Activated CD8-positive, alpha-beta memory T cell treated with anti-CD3 and anti-CD28 coated beads, Interleukin-2, amount 50 U/mL, for 1 hour (primary cell): ENCODE measurements around the gene MAOA.

Source experiments
- DNase-seq: peaks from one replicate; pipeline ENCODE4 v3.0.0-alpha.2; 2020; ENCODE audit errors: extremely low read depth

The MAOA gene

DNA sequence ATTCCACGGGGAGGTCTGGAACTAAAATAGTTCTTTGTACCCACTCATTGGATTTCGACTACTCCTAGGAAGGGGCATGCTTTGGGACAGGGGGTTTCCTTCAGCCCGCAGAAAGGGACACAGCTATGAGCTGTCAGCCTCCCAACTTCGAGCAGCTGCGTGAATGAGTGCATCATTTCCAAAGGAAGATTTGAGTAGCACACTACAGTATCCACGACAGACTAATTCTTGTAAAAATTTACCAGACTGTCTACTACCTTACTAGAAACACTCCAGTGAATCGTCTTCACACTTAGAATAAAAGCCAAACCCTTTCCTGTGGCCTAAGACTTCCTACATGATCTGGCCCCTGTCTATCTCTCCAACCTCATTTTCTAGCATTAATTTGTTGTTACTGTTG lies 101.9 kb downstream of the MAOA start:
- DNase-seq, result no peak

DNA sequence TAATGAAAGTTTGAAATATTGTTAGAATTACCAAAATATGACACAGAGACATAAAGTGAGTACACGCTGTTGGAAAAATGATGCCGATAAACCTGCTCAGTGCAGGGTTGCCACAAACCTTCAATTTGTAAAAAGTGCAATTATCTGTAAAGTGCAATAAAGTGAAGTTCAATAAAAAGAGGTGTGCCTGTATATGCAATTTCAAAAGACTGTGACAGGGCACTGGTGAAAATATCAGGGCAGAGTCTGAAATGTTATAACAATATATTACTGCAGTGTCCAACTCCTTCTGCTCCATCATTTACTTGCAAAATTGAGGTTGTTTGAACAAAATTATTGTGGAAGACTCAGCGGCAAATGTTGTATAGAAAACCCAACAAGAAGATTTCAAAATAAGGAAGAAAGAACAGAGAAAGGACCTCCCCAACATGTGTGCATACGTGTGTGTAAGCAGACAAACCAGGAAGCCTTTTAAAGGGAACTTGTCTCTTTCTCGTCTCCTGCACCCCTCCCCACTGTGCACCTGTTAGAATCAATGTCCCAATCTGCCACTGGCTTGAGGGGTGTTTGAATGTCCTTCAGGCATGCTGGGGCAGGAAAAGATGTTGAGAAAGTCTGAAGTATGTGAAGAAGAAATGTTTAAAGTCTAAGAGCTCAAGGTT lies 130.0 kb downstream of the MAOA start:
- DNase-seq, result no peak
